Retinal pigment epithelial cell (primary cell): ENCODE measurements around the gene TNP1.

Experiments
- DNase-seq: peaks from one replicate; pipeline ENCODE4 v3.0.0-alpha.2; 2010; ENCODE audit warnings: low read depth
- H3K4me3 ChIP-seq: 2 replicates; pipeline ENCODE4 v1.5.1; 2011; ENCODE audit warnings: mild to moderate bottlenecking, low read length, control low read depth, moderate library complexity
- TF ChIP-seq, protein P1 (sequence below): conservative IDR thresholded peaks from 2 replicates; pipeline ENCODE4 v1.5.1; 2011; ENCODE audit warnings: low read depth, low read length, control low read depth, inconsistent platforms

TNP1 gene

DNA sequence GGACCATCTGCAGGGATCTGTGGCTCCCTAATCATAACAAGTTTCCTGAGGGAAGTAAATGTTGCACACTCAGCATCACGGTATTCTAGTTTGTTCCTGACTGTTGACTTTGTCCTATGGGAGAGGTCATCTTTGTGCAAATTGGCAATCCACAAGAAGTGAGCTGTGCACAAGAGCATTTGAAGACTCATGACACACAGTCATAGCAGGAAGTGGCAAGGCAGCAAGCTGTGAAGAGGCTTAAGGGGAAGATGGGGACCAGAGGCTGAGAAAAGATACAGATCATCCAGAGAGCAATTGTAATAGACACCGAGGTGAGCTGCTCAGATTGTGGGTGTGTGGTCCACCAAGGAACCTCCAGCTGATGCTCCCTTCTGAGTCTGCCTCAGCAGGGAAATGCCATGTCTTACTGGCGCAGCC, 2.7 kb downstream of the TNP1 start:
- TF ChIP-seq, protein P1, sequence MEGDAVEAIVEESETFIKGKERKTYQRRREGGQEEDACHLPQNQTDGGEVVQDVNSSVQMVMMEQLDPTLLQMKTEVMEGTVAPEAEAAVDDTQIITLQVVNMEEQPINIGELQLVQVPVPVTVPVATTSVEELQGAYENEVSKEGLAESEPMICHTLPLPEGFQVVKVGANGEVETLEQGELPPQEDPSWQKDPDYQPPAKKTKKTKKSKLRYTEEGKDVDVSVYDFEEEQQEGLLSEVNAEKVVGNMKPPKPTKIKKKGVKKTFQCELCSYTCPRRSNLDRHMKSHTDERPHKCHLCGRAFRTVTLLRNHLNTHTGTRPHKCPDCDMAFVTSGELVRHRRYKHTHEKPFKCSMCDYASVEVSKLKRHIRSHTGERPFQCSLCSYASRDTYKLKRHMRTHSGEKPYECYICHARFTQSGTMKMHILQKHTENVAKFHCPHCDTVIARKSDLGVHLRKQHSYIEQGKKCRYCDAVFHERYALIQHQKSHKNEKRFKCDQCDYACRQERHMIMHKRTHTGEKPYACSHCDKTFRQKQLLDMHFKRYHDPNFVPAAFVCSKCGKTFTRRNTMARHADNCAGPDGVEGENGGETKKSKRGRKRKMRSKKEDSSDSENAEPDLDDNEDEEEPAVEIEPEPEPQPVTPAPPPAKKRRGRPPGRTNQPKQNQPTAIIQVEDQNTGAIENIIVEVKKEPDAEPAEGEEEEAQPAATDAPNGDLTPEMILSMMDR: no peak
- no peak overlapping the region for H3K4me3 ChIP-seq
- DNase-seq: no peak

DNA sequence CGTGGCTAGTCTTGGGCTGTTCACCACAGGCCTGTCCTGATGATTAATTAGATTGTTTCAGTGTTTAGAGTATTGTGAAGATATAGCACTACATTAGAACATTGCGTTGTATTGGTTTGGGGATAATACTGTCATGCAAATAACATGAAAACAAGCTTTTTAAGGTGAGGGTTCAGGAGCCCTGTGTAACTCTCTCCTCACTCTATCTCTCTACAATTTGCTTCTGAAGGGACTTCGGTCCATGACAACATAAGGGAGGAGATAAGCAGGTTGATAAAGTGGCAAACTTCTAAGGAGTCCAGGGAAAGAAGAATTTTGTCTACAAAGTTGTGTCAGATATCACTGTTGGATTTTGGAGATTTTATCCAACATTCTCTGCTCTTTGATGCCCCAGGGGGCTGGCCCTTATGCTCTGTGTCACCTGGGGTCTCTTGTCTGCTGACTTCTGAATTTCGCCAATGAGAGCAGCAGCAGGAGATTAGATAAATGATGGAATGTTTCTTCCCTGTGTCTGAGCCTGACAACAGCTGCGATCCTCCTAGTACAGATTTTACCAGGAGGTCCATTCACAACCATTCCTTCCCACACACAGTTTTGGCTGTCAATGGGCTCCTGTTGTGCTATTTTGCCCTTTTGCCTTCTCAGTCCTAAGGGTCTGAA, 3.3 kb downstream of the TNP1 start:
- TF ChIP-seq, protein P1: no peak
- no peak overlapping the region for H3K4me3 ChIP-seq
- no peak for DNase-seq

DNA sequence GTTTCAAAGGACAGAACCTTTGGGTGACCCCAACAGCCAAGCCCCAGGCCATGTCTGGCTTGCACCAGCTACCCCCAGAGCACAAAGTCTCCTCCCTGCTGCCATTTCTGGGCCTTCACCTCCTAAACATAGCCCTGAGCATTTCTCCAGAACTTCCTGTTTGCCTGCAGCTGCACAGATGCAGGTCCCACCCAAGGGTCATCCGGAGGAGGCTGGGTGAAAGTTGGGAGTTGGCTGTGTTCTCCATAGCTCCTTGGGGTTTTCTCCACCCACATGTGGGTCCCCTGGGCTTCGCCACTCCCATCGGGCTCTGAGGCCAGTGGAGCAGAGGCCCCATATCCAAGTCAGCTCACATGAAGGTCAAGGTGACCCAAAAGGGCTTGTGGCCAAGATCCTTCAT, 4.3 kb downstream of the TNP1 start:
- no peak overlapping the region for H3K4me3 ChIP-seq
- TF ChIP-seq, protein P1: no peak
- DNase-seq: no peak

DNA sequence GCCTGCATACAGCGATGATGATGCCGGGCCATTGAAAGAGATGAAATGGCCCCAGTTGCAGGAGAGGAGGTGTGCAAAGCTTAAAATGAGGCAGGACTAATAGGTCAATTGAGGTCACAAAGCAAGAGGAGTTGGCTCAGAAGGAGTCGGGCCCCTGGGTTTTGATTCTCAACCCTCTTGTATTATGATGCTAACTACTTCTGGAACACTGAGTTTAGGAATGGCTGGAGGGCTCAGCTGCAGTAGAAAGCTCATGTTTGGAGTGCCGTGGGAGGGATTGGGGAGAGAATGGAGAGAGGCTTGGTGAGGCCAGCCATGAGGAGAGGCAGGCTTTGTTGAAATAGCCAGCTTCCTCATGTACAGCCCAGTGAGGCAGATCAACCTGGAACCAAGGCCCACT, 4.8 kb downstream of the TNP1 start:
- no peak for DNase-seq
- TF ChIP-seq, protein P1: no peak

DNA sequence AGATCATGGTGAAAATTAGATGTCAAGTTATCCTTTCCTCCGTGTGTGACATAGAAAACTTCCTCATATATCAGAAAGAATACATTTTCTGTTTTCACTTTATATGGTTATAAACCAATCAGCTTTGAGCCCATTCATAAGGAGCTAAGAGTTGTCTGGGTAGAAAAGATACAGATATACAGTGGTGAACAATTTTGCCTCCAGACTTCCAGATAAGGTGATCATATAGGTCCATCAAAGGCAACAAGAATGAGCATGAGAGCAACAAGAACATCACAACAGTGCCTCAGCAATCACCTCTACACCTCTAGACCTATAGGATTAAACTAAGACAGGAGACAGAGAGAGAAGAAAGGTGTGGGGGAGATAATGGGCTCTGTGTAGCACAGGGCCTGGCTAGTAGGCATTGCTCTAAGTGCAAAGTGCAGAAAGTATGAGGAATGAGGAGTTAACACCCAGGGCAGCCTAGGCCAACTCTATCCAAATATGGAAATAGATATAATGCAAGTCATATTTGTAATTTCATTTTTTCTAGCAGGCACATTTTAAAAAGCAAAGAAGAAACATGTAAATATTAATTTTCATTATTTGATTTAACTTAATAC, 8.3 kb downstream of the TNP1 start:
- DNase-seq: no peak
- TF ChIP-seq, protein P1: no peak
- no peak overlapping the region for H3K4me3 ChIP-seq

More for the DNA sequence above, 4.8 kb downstream of the TNP1 start:
- no peak overlapping the region for H3K4me3 ChIP-seq

DNA sequence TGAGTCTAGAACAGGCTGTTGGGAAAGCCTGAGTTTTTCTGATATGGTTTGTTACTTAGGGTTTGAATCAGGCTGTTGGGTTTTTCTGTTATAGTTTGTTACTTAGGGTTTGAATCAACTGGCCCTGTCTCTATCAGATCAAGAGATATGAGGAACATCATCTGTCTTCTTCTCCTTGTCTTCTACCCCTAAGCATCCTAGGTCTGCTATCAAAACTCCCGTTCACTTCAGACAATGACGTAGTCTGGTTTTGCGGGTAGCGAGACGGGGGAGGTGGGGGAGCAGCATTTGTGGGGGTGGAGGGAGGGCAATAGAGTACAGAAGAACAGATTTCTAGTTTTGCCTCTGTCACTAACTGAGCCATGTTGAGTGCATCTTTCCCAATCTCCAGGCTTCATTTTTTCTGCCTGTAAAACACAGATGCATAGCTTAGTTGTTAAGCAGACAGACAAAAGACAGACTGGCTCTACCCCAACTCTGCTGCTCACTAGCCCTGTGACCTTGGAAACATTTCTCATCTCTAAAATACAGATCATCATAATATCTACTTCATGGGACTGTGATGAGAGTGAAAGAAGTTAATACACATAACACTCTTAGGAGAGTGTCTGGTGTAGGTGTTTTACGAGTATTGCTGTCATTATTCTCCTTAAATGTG, 9.1 kb downstream of the TNP1 start:
- TF ChIP-seq, protein P1: no peak
- H3K4me3 ChIP-seq: no peak overlapping the region
- no peak for DNase-seq
